A673 (cell line): Measurements from ENCODE around the gene MSANTD1. TPM values are rescaled to one million over a fixed set of nuclear protein-coding genes. Genes with fewer than 3 reads are reported as not detected.

Experiments
- BruUV-seq: library from RNA; stranded (reverse); fragments of 400-500 nt; replicated peaks from 2 replicates; lab custom pipeline; 2021; lab: Mats Ljungman, UMichigan
- CTCF ChIA-PET: fragments of 300-600 bp; sonication (Branson Sonifier 250); formaldehyde crosslinking; loops from one replicate; lab custom pipeline; 2022; ENCODE audit warnings: antibody characterized with exemption; lab: Charles Lee
- POLR2A ChIA-PET: fragments of 300-600 bp; sonication (Branson Sonifier 250); formaldehyde crosslinking; loops from one replicate; lab custom pipeline; 2022; ENCODE audit warnings: antibody characterized with exemption; ENCODE audit not compliant: low non-redundant PET; lab: Charles Lee
- DNase-seq: peaks from one replicate; pipeline ENCODE4 v3.0.0-alpha.2; 2015; ENCODE audit warnings: low spot score
- H3K27ac ChIP-seq: fragments of 200-600 bp; sonication (generic); 2 replicates; pipeline ENCODE4 v1.5.1; 2016; ENCODE audit warnings: mixed run types, low read depth, mild to moderate bottlenecking, mixed read lengths, antibody characterized with exemption, low read length; ENCODE audit not compliant: poor library complexity, severe bottlenecking
- H3K27me3 ChIP-seq: fragments of 200-600 bp; sonication (generic); replicated peaks from 2 replicates; pipeline ENCODE4 v1.6.1; 2017; ENCODE audit warnings: mixed run types, low read depth, mild to moderate bottlenecking, mixed read lengths, antibody characterized with exemption, low read length; ENCODE audit not compliant: insufficient read depth, poor library complexity
- H3K36me3 ChIP-seq: fragments of 200-600 bp; sonication (generic); 2 replicates; pipeline ENCODE4 v1.6.1; 2016; ENCODE audit warnings: mixed run types, mild to moderate bottlenecking, mixed read lengths, antibody characterized with exemption, low read length; ENCODE audit not compliant: insufficient read depth, poor library complexity, severe bottlenecking
- H3K4me1 ChIP-seq: fragments of 200-600 bp; sonication (generic); 2 replicates; pipeline ENCODE4 v1.6.1; 2017; ENCODE audit warnings: mixed run types, mild to moderate bottlenecking, mixed read lengths, antibody characterized with exemption, low read length; ENCODE audit not compliant: insufficient read depth, poor library complexity, severe bottlenecking
- H3K4me3 ChIP-seq: fragments of 200-600 bp; sonication (generic); 2 replicates; pipeline ENCODE4 v1.5.1; 2016; ENCODE audit warnings: low read depth, mixed run types, mild to moderate bottlenecking, mixed read lengths, low read length; ENCODE audit not compliant: poor library complexity, severe bottlenecking
- H3K9me3 ChIP-seq: fragments of 200-600 bp; sonication (generic); 2 replicates; pipeline ENCODE4 v1.6.1; 2016; ENCODE audit warnings: mixed run types, low read depth, mild to moderate bottlenecking, mixed read lengths, antibody characterized with exemption, low read length; ENCODE audit not compliant: poor library complexity, severe bottlenecking
- EZH2 ChIP-seq: fragments of 200-600 bp; sonication (generic); IDR thresholded peaks from 2 replicates; pipeline ENCODE4 v1.6.1; 2017; ENCODE audit warnings: borderline replicate concordance, low read depth, mild to moderate bottlenecking, mixed read lengths, antibody characterized with exemption, low read length; ENCODE audit not compliant: poor library complexity, severe bottlenecking
- intact Hi-C: fragments of 100-400 bp; cut with micrococcal nuclease; formaldehyde crosslinking; loops from one replicate; pipeline ENCODE4 v1.10.0; 2022; ENCODE audit not compliant: unreplicated experiment
- total RNA-seq: library from RNA; stranded (reverse); gene quantifications from 2 replicates; pipeline ENCODE4 v1.2.3, GENCODE V29; 2021
- TF ChIP-seq, protein P1 (sequence below): fragments of 300-800, 200-600 bp; sonication (generic); conservative IDR thresholded peaks from 2 replicates; pipeline ENCODE4 v1.5.1; 2017; ENCODE audit warnings: low read depth, mild to moderate bottlenecking, antibody characterized with exemption, low read length, moderate library complexity, mixed read lengths

The MSANTD1 gene
- total RNA-seq, 1 experiment from 2014 or later, result 2.3 TPM

DNA sequence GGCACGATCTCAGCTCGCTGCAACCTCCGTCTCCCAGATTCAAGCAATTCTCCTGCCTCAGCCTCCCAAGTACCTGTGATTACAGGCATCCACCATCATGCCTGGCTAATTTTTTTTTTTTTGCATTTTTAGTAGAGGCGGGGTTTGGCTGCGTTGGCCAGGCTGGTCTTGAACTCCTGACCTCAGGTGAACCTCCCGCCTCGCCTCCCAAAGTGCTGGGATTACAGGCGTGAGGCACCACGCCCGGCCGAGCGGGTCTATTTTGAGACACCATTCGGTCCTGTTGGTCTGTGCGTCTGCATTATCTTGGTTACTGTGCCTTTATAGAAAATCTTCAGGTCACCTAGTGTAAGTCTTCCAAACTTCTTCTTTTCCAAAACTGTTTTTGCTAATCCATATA, 22.2 kb downstream of the MSANTD1 start:
- BruUV-seq, result no TSS peak
- no peak overlapping the region for H3K27ac ChIP-seq

DNA sequence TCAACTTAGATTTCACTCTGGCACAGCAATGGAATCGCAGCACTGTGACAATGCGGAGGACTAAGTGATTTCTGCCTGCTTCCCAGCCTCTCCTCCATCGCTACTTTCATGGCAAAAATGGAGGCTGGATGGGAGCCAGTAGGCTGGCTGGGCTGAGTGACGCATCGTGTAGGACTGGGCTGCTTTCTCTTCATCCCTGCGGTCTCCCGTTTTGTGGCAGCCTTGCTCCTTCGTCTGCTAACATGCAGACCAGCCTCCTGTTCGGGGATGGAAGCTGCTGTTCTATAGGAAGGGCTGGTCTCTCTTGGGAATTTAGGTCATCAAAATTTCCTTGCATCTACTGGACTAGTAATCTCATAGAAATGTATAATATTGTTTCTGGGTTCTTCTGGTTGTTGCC, 28.0 kb downstream of the MSANTD1 start:
- Histone ChIP-seq H3K27ac (no peak overlapping the region), H3K9me3 (peaks cover 5% of the 10 kb centered on the region), H3K27me3 (no peaks in the 10 kb centered on the region), H3K4me3 (no peak overlapping the region), H3K4me1 (no peaks in the 10 kb centered on the region), H3K36me3 (no peaks in the 10 kb centered on the region)
- BruUV-seq, result no TSS peak
- ChIA-PET POLR2A (no interaction called here), CTCF (no interaction called here)
- DNase-seq, result no peak
- TF ChIP-seq, protein P1, sequence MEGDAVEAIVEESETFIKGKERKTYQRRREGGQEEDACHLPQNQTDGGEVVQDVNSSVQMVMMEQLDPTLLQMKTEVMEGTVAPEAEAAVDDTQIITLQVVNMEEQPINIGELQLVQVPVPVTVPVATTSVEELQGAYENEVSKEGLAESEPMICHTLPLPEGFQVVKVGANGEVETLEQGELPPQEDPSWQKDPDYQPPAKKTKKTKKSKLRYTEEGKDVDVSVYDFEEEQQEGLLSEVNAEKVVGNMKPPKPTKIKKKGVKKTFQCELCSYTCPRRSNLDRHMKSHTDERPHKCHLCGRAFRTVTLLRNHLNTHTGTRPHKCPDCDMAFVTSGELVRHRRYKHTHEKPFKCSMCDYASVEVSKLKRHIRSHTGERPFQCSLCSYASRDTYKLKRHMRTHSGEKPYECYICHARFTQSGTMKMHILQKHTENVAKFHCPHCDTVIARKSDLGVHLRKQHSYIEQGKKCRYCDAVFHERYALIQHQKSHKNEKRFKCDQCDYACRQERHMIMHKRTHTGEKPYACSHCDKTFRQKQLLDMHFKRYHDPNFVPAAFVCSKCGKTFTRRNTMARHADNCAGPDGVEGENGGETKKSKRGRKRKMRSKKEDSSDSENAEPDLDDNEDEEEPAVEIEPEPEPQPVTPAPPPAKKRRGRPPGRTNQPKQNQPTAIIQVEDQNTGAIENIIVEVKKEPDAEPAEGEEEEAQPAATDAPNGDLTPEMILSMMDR, result no peak
- no peak for TF ChIP-seq EZH2
- intact Hi-C loops, result no loop called here

More for the DNA sequence above, 22.2 kb downstream of the MSANTD1 start:
- Histone ChIP-seq H3K4me3 (no peak overlapping the region), H3K27me3 (no peaks in the 10 kb centered on the region), H3K36me3 (no peaks in the 10 kb centered on the region), H3K4me1 (peaks cover 10% of the 10 kb centered on the region), H3K9me3 (no peaks in the 10 kb centered on the region)
- POLR2A ChIA-PET, result no interaction called here
- TF ChIP-seq EZH2, result no peak
- TF ChIP-seq, protein P1, result no peak
- intact Hi-C loops, result no loop called here
- DNase-seq, result no peak
- CTCF ChIA-PET, result no interaction called here

DNA sequence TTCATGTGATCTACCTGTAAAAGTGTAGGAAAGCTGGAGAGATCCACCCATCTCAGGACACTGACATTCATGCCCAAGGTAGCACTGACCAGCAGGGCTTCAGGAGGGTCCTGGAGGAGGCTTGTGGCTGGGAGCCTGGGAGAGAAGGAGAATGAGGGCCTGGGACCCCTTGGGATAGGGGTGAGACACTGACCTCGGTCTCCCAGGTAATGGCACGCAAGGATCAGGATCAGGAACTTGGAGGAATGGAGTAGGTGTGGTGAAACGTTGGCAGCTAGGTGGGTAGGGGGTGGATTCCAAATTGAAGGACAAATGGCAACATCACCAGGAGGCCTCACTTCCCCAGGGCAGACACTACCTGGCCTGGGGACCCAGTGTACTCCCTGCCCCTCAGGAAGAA, 31.5 kb downstream of the MSANTD1 start:
- H3K4me3 ChIP-seq, result no peak overlapping the region
- ChIA-PET CTCF (no interaction called here), POLR2A (no interaction called here)
- TF ChIP-seq, protein P1, result no peak
- no peak for TF ChIP-seq EZH2
- peaks cover 7% of the 10 kb centered on the region for H3K4me1 ChIP-seq
- H3K27me3 ChIP-seq, result no peaks in the 10 kb centered on the region
- intact Hi-C loops, result no loop called here
- DNase-seq, result no peak
- BruUV-seq, result no TSS peak
- H3K27ac ChIP-seq, result no peak overlapping the region
- H3K9me3 ChIP-seq, result peaks cover 5% of the 10 kb centered on the region
- H3K36me3 ChIP-seq, result no peaks in the 10 kb centered on the region
